Measurements from ENCODE around the gene BNC2.

Gene BNC2

GRCh38 chr9:16683326-16683725 is 187.1 kb downstream of the BNC2 start:
- Mint-ChIP-seq H3K27ac (no peak overlapping the region), H3K4me1 (ENCODE audit: low read depth) (no peaks in the 10 kb centered on the region), H3K4me3 (no peak overlapping the region), H3K36me3 (ENCODE audit: low read depth) (no peaks in the 10 kb centered on the region), H3K9me3 (peaks cover 4% of the 10 kb centered on the region), H3K27me3 (ENCODE audit: low read depth) (no peaks in the 10 kb centered on the region)

GRCh38 chr9:16682273-16682672 is 188.2 kb downstream of the BNC2 start:
- no peaks in the 10 kb centered on the region for H3K4me1 Mint-ChIP-seq (ENCODE audit: low read depth)
- peaks cover 4% of the 10 kb centered on the region for H3K9me3 Mint-ChIP-seq
- no peaks in the 10 kb centered on the region for H3K27me3 Mint-ChIP-seq (ENCODE audit: low read depth)
- no peak overlapping the region for H3K27ac Mint-ChIP-seq
- no peak overlapping the region for H3K4me3 Mint-ChIP-seq
- no peaks in the 10 kb centered on the region for H3K36me3 Mint-ChIP-seq (ENCODE audit: low read depth)

- H3K27me3 Mint-ChIP-seq (ENCODE audit: low read depth) = no peaks in the 10 kb centered on the region
- H3K4me1 Mint-ChIP-seq (ENCODE audit: low read depth) = no peaks in the 10 kb centered on the region
- H3K4me3 Mint-ChIP-seq = no peak overlapping the region
- no peak overlapping the region for H3K27ac Mint-ChIP-seq
- H3K36me3 Mint-ChIP-seq (ENCODE audit: low read depth) = no peaks in the 10 kb centered on the region
- H3K9me3 Mint-ChIP-seq = peaks cover 4% of the 10 kb centered on the region
These were observed 188.8 kb downstream of the BNC2 start for GRCh38 chr9:16681652-16681987.

- Mint-ChIP-seq H3K27me3 (ENCODE audit: low read depth) (no peaks in the 10 kb centered on the region), H3K4me1 (ENCODE audit: low read depth) (no peaks in the 10 kb centered on the region), H3K9me3 (peaks cover 4% of the 10 kb centered on the region), H3K27ac (no peak overlapping the region), H3K36me3 (ENCODE audit: low read depth) (no peaks in the 10 kb centered on the region), H3K4me3 (no peak overlapping the region)
These were observed 189.4 kb downstream of the BNC2 start for GRCh38 chr9:16680975-16681651.

- Mint-ChIP-seq H3K36me3 (ENCODE audit: low read depth) (no peaks in the 10 kb centered on the region), H3K27me3 (ENCODE audit: low read depth) (no peaks in the 10 kb centered on the region), H3K9me3 (peaks cover 4% of the 10 kb centered on the region), H3K27ac (no peak overlapping the region), H3K4me3 (no peak overlapping the region), H3K4me1 (ENCODE audit: low read depth) (no peaks in the 10 kb centered on the region)
These were observed 189.9 kb downstream of the BNC2 start for GRCh38 chr9:16680541-16680940.

GRCh38 chr9:16679327-16679821 is 191.1 kb downstream of the BNC2 start:
- H3K9me3 Mint-ChIP-seq = peaks cover 4% of the 10 kb centered on the region
- H3K4me3 Mint-ChIP-seq = no peak overlapping the region
- no peaks in the 10 kb centered on the region for H3K4me1 Mint-ChIP-seq (ENCODE audit: low read depth)
- no peaks in the 10 kb centered on the region for H3K36me3 Mint-ChIP-seq (ENCODE audit: low read depth)
- H3K27me3 Mint-ChIP-seq (ENCODE audit: low read depth) = no peaks in the 10 kb centered on the region
- no peak overlapping the region for H3K27ac Mint-ChIP-seq

- H3K36me3 Mint-ChIP-seq (ENCODE audit: low read depth) = no peaks in the 10 kb centered on the region
- no peaks in the 10 kb centered on the region for H3K27me3 Mint-ChIP-seq (ENCODE audit: low read depth)
- H3K4me1 Mint-ChIP-seq (ENCODE audit: low read depth) = no peaks in the 10 kb centered on the region
- H3K4me3 Mint-ChIP-seq = no peak overlapping the region
- H3K27ac Mint-ChIP-seq = no peak overlapping the region
- peaks cover under 1% of the 10 kb centered on the region for H3K9me3 Mint-ChIP-seq
These were observed 194.0 kb downstream of the BNC2 start for GRCh38 chr9:16676519-16676918.

GRCh38 chr9:16675131-16675530 is 195.3 kb downstream of the BNC2 start:
- Mint-ChIP-seq H3K27me3 (ENCODE audit: low read depth) (no peaks in the 10 kb centered on the region), H3K9me3 (no peaks in the 10 kb centered on the region), H3K27ac (no peak overlapping the region), H3K4me3 (no peak overlapping the region), H3K36me3 (ENCODE audit: low read depth) (no peaks in the 10 kb centered on the region), H3K4me1 (ENCODE audit: low read depth) (no peaks in the 10 kb centered on the region)

- Mint-ChIP-seq H3K27me3 (ENCODE audit: low read depth) (no peaks in the 10 kb centered on the region), H3K4me1 (ENCODE audit: low read depth) (no peaks in the 10 kb centered on the region), H3K4me3 (no peak overlapping the region), H3K9me3 (no peaks in the 10 kb centered on the region), H3K36me3 (ENCODE audit: low read depth) (no peaks in the 10 kb centered on the region), H3K27ac (no peak overlapping the region)
These were observed 197.3 kb downstream of the BNC2 start for GRCh38 chr9:16673171-16673570.

- Mint-ChIP-seq H3K9me3 (no peaks in the 10 kb centered on the region), H3K36me3 (ENCODE audit: low read depth) (no peaks in the 10 kb centered on the region), H3K27me3 (ENCODE audit: low read depth) (no peaks in the 10 kb centered on the region), H3K4me3 (no peak overlapping the region), H3K4me1 (ENCODE audit: low read depth) (no peaks in the 10 kb centered on the region), H3K27ac (no peak overlapping the region)
These were observed 198.0 kb downstream of the BNC2 start for GRCh38 chr9:16672501-16672900.

- Mint-ChIP-seq H3K4me3 (no peak overlapping the region), H3K27me3 (ENCODE audit: low read depth) (no peaks in the 10 kb centered on the region), H3K9me3 (no peaks in the 10 kb centered on the region), H3K4me1 (ENCODE audit: low read depth) (no peaks in the 10 kb centered on the region), H3K27ac (no peak overlapping the region), H3K36me3 (ENCODE audit: low read depth) (no peaks in the 10 kb centered on the region)
These were observed 198.8 kb downstream of the BNC2 start for GRCh38 chr9:16671591-16672137.

- Mint-ChIP-seq H3K4me3 (no peak overlapping the region), H3K9me3 (no peaks in the 10 kb centered on the region), H3K27me3 (ENCODE audit: low read depth) (no peaks in the 10 kb centered on the region), H3K36me3 (ENCODE audit: low read depth) (no peaks in the 10 kb centered on the region), H3K27ac (no peak overlapping the region), H3K4me1 (ENCODE audit: low read depth) (no peaks in the 10 kb centered on the region)
These were observed 199.7 kb downstream of the BNC2 start for GRCh38 chr9:16670791-16671190.

- Mint-ChIP-seq H3K36me3 (ENCODE audit: low read depth) (no peaks in the 10 kb centered on the region), H3K27me3 (ENCODE audit: low read depth) (no peaks in the 10 kb centered on the region), H3K9me3 (no peaks in the 10 kb centered on the region), H3K4me1 (ENCODE audit: low read depth) (no peaks in the 10 kb centered on the region), H3K4me3 (no peak overlapping the region), H3K27ac (no peak overlapping the region)
These were observed 201.7 kb downstream of the BNC2 start for GRCh38 chr9:16668734-16669295.

- H3K36me3 Mint-ChIP-seq (ENCODE audit: low read depth) = no peaks in the 10 kb centered on the region
- H3K27ac Mint-ChIP-seq = no peak overlapping the region
- H3K4me3 Mint-ChIP-seq = no peak overlapping the region
- H3K9me3 Mint-ChIP-seq = peaks cover 3% of the 10 kb centered on the region
- H3K27me3 Mint-ChIP-seq (ENCODE audit: low read depth) = no peaks in the 10 kb centered on the region
- H3K4me1 Mint-ChIP-seq (ENCODE audit: low read depth) = no peaks in the 10 kb centered on the region
These were observed 206.3 kb downstream of the BNC2 start for GRCh38 chr9:16664211-16664610.

- Mint-ChIP-seq H3K9me3 (peaks cover 3% of the 10 kb centered on the region), H3K4me1 (ENCODE audit: low read depth) (no peaks in the 10 kb centered on the region), H3K27me3 (ENCODE audit: low read depth) (no peaks in the 10 kb centered on the region), H3K4me3 (no peak overlapping the region), H3K27ac (no peak overlapping the region), H3K36me3 (ENCODE audit: low read depth) (no peaks in the 10 kb centered on the region)
These were observed 208.7 kb downstream of the BNC2 start for GRCh38 chr9:16661816-16662215.
